ENCODE measurements around the gene ATF7IP2.

The ATF7IP2 gene

GRCh38 chr16:10518479-10519041 lies 132.7 kb downstream of the ATF7IP2 start:
- DNase-seq, result no peak

GRCh38 chr16:10519297-10519696 lies 133.4 kb downstream of the ATF7IP2 start:
- DNase-seq, result no peak

GRCh38 chr16:10519929-10520868 lies 134.3 kb downstream of the ATF7IP2 start:
- DNase-seq, result no peak

- DNase-seq, result no peak
Observed at GRCh38 chr16:10520869-10521578, 135.2 kb downstream of the ATF7IP2 start.

GRCh38 chr16:10521681-10522274 lies 135.9 kb downstream of the ATF7IP2 start:
- DNase-seq, result no peak

GRCh38 chr16:10522966-10523365 lies 137.1 kb downstream of the ATF7IP2 start:
- no peak for DNase-seq

- no peak for DNase-seq
Observed at GRCh38 chr16:10525214-10525825, 139.5 kb downstream of the ATF7IP2 start.

GRCh38 chr16:10526962-10527361 lies 141.1 kb downstream of the ATF7IP2 start:
- DNase-seq, result no peak

- DNase-seq, result no peak
Observed at GRCh38 chr16:10528635-10529034, 142.8 kb downstream of the ATF7IP2 start.

GRCh38 chr16:10529895-10530669 lies 144.2 kb downstream of the ATF7IP2 start:
- no peak for DNase-seq

GRCh38 chr16:10530685-10531084 lies 144.8 kb downstream of the ATF7IP2 start:
- DNase-seq, result no peak

GRCh38 chr16:10531582-10531981 lies 145.7 kb downstream of the ATF7IP2 start:
- DNase-seq, result no peak

Data from activated gamma-delta T cell (primary cell).